ENCODE measurements around the gene RPL22. TPM values are rescaled to one million over a fixed set of nuclear protein-coding genes. Genes with fewer than 3 reads are reported as not detected.
A peak's percentile ranks its signal among the peaks of the same experiment; 100 is the strongest.

RPL22 gene
- total and polyA plus RNA-seq, 2 of the 13 experiments (the other 11 are each of a cell fraction or from before 2014, with no cell fraction given): 214 to 545 TPM

- 0 out of 2 replicates have a peak, but pooled peaks cover 5% of the 10 kb centered on the region for H4K20me1 ChIP-seq (ENCODE audit: insufficient read depth, low read length)
- no peaks in the 10 kb centered on the region for H3K36me3 ChIP-seq (replicated peaks in 1 of 2; ENCODE audit: control insufficient read depth in 1 of 2, insufficient read depth in 2 of 2, low read length in 2 of 2)
- peaks cover 42% of the 10 kb centered on the region for H3K4me1 ChIP-seq (ENCODE audit: insufficient read depth, low read length)
- no peak overlapping the region for H3K4me3 ChIP-seq (replicated peaks in 1 of 3; ENCODE audit: insufficient read depth in 1 of 3, low read depth in 2 of 3, low read length in 3 of 3)
- CTCF ChIA-PET (ENCODE audit: low intra/inter-chr PET ratio, low total read pairs): interaction anchor here (1.6 to 1.9 kb wide), 2 partner anchors 39 to 192 kb away, joined by 7 to 9 read pairs; partner anchors contain the start of gene RNF207
- no peaks in the 10 kb centered on the region for H3K9me3 ChIP-seq (ENCODE audit: low read length)
- ATAC-seq: no peak
- in situ Hi-C loops (cut with HindIII; ENCODE audit: extremely low pct_ligation_motif_present, low pct_unique_long_range_greater_than_20kb) (loop anchor here (5.0 to 10.0 kb wide), 3 partner anchors 38 to 170 kb away; partner anchors contain the start of gene HES2), intact Hi-C loops (cut with micrococcal nuclease; ENCODE audit: unreplicated experiment) (loop anchor here (5.0 to 10.0 kb wide), 2 partner anchors 140 to 148 kb away; partner anchors contain the start of gene ACOT7)
- no peak overlapping the region for H3K9ac ChIP-seq (ENCODE audit: insufficient read depth, low read depth, low read length)
- TF ChIP-seq PCBP2 (optimal IDR thresholded peaks at IDR 0.05; ENCODE audit: low read depth, low read length, poor library complexity, severe bottlenecking) (peak; percentile 70), ZSCAN29 (CRISPR knock-in tag; conservative IDR thresholded peaks at IDR 0.05) (0 out of 2 replicates have a peak, but pooled peaks have one; percentile 2), PAWR (CRISPR knock-in tag; IDR thresholded peaks at IDR 0.05; ENCODE audit: borderline replicate concordance) (0 out of 2 replicates have a peak, but pooled peaks have one; percentile 1), NPAS2 (CRISPR knock-in tag; IDR thresholded peaks at IDR 0.05; ENCODE audit: borderline replicate concordance) (peak; percentile 4; the same call in 1 of the 2 replicates), PCBP1 (IDR thresholded peaks at IDR 0.05; ENCODE audit: borderline replicate concordance, low read depth, low read length) (peak; percentile 95), STAT5B (CRISPR knock-in tag; IDR thresholded peaks at IDR 0.05) (no peak)
- BruUV-seq (replicated peaks): no TSS peak
- no peak for FAIRE-seq
- DNase-seq (ENCODE audit: low spot score): no peak
- POLR2A ChIA-PET: interaction anchor here (0.8 kb wide), 1 partner anchor 9 kb away, joined by 4 read pairs; the partner anchor contains the start of gene ICMT
- H3K4me2 ChIP-seq (ENCODE audit: low read depth, low read length): no peak overlapping the region
- no peaks in the 10 kb centered on the region for H3K79me2 ChIP-seq (ENCODE audit: insufficient read depth, low read length)
- no peak overlapping the region for H2AFZ ChIP-seq (ENCODE audit: low read length)
- peaks cover 15 to 57% of the 10 kb centered on the region in 2 experiments for H3K27me3 ChIP-seq (ENCODE audit: control insufficient read depth in 1 of 2, insufficient read depth in 2 of 2, low read length in 2 of 2)
- H3K27ac ChIP-seq (ENCODE audit: extremely low read length, insufficient read depth, low read length): no peak overlapping the region
- 41% methylated on average over 24 of the region's 24 CpGs for WGBS (ENCODE audit: low lambda C conversion rate)
Observed at GRCh38 chr1:6244401-6245049, 45.1 kb upstream of the RPL22 start.

- H3K4me2 ChIP-seq (ENCODE audit: low read depth, low read length): no peak within 1 kb of the TSS
- TF ChIP-seq DZIP1 (CRISPR knock-in tag; IDR thresholded peaks at IDR 0.05) (no peak), MIER3 (CRISPR knock-in tag; IDR thresholded peaks at IDR 0.05; ENCODE audit: borderline replicate concordance) (no peak)
- POLR2A ChIA-PET: no interaction called here
- in situ Hi-C loops (cut with HindIII; ENCODE audit: extremely low pct_ligation_motif_present, low pct_unique_long_range_greater_than_20kb) (loop anchor here (10.0 kb wide), 1 partner anchor 171 kb away; the partner anchor contains the start of gene HES2), intact Hi-C loops (cut with micrococcal nuclease; ENCODE audit: unreplicated experiment) (loop anchor here (10.0 kb wide), 1 partner anchor 139 kb away; no protein-coding TSS in a partner anchor)
- H3K79me2 ChIP-seq (ENCODE audit: insufficient read depth, low read length): no peaks in the 10 kb centered on the region
- H3K27ac ChIP-seq (ENCODE audit: extremely low read length, insufficient read depth, low read length): no peak within 1 kb of the TSS
- no peak within 1 kb of the TSS for H3K9ac ChIP-seq (ENCODE audit: insufficient read depth, low read depth, low read length)
- DNase-seq (ENCODE audit: low spot score) (no peak), FAIRE-seq (no peak), ATAC-seq (no peak)
- H3K4me3 ChIP-seq (replicated peaks in 1 of 3; ENCODE audit: insufficient read depth in 1 of 3, low read depth in 2 of 3, low read length in 3 of 3): no peak within 1 kb of the TSS
- no peaks in the 10 kb centered on the region for H3K36me3 ChIP-seq (replicated peaks in 1 of 2; ENCODE audit: control insufficient read depth in 1 of 2, insufficient read depth in 2 of 2, low read length in 2 of 2)
- H3K27me3 ChIP-seq (ENCODE audit: control insufficient read depth in 1 of 2, insufficient read depth in 2 of 2, low read length in 2 of 2): peaks cover 15 to 57% of the 10 kb centered on the region in 2 experiments
- BruUV-seq (replicated peaks): no TSS peak
- peaks cover 47% of the 10 kb centered on the region for H3K4me1 ChIP-seq (ENCODE audit: insufficient read depth, low read length)
- no peaks in the 10 kb centered on the region for H3K9me3 ChIP-seq (ENCODE audit: low read length)
- WGBS (ENCODE audit: low lambda C conversion rate): 56% methylated on average over 15 of the region's 16 CpGs
- 0 out of 2 replicates have a peak, but pooled peaks cover 5% of the 10 kb centered on the region for H4K20me1 ChIP-seq (ENCODE audit: insufficient read depth, low read length)
- CTCF ChIA-PET (ENCODE audit: low intra/inter-chr PET ratio, low total read pairs): interaction anchor here (1.6 to 1.9 kb wide), 2 partner anchors 39 to 191 kb away, joined by 7 to 9 read pairs; partner anchors contain the start of gene RNF207
- H2AFZ ChIP-seq (ENCODE audit: low read length): no peak within 1 kb of the TSS
Observed at GRCh38 chr1:6243993-6244392, 44.6 kb upstream of the RPL22 start, which contains the start of gene HES3. HES3 (plus strand) TSS chr1:6244179; CDS start chr1:6244366, 187 bp downstream.
